SKM-1 treated with dmso at 0.1 percent for 144 hours (cell line): Measurements from ENCODE around the gene HIVEP3.

Experiments
- DNase-seq: peaks from one replicate; lab custom pipeline; 2025; ENCODE audit not compliant: unreplicated experiment; lab: John Stamatoyannopoulos, UW

Gene HIVEP3

GRCh38 chr1:41816061-41816460, 102.7 kb downstream of the HIVEP3 start:
- DNase-seq: no peak

- DNase-seq: no peak
Measured at GRCh38 chr1:41813755-41814745, 104.7 kb downstream of the HIVEP3 start.

- no peak for DNase-seq
Measured at GRCh38 chr1:41813226-41813625, 105.5 kb downstream of the HIVEP3 start.

GRCh38 chr1:41812453-41812852, 106.3 kb downstream of the HIVEP3 start:
- DNase-seq: no peak

- peak; percentile 54 for DNase-seq
Measured at GRCh38 chr1:41812051-41812450, 106.7 kb downstream of the HIVEP3 start.

- peak; percentile 37 for DNase-seq
Measured at GRCh38 chr1:41811051-41811795, 107.5 kb downstream of the HIVEP3 start.

GRCh38 chr1:41810446-41810845, 108.3 kb downstream of the HIVEP3 start:
- DNase-seq: peak; percentile 7

GRCh38 chr1:41809692-41810091, 109.0 kb downstream of the HIVEP3 start:
- DNase-seq: no peak

- no peak for DNase-seq
Measured at GRCh38 chr1:41807390-41807789, 111.3 kb downstream of the HIVEP3 start.

GRCh38 chr1:41806472-41807155, 112.1 kb downstream of the HIVEP3 start:
- no peak for DNase-seq

- DNase-seq: no peak
Measured at GRCh38 chr1:41805771-41806471, 112.8 kb downstream of the HIVEP3 start.

GRCh38 chr1:41804176-41804575, 114.5 kb downstream of the HIVEP3 start:
- no peak for DNase-seq

- DNase-seq: no peak
Measured at GRCh38 chr1:41803656-41804055, 115.1 kb downstream of the HIVEP3 start.

GRCh38 chr1:41802532-41803501, 115.9 kb downstream of the HIVEP3 start:
- peak; percentile 91 for DNase-seq

- DNase-seq: no peak
Measured at GRCh38 chr1:41800311-41800829, 118.4 kb downstream of the HIVEP3 start.

- peak; percentile 16 for DNase-seq
Measured at GRCh38 chr1:41799723-41800122, 119.0 kb downstream of the HIVEP3 start.

- no peak for DNase-seq
Measured at GRCh38 chr1:41799205-41799604, 119.5 kb downstream of the HIVEP3 start.

- DNase-seq: no peak
Measured at GRCh38 chr1:41795205-41795762, 123.4 kb downstream of the HIVEP3 start.

GRCh38 chr1:41794031-41794430, 124.7 kb downstream of the HIVEP3 start:
- DNase-seq: no peak
